WTC11 (cell line): ENCODE data around the gene DUOX2. TPM values are rescaled to one million over a fixed set of nuclear protein-coding genes. Genes with fewer than 3 reads are reported as not detected.

ENCODE experiments used
- ATAC-seq: fragments of 200-7000 bp; cut with Tn5 transposase; 2 replicates; pipeline ENCODE4 v1.10.0; 2021; ENCODE audit warnings: mild to moderate bottlenecking, moderate library complexity
- CTCF ChIA-PET: fragments of 300-600 bp; sonication (Branson Sonifier 250); formaldehyde crosslinking; loops from one replicate; lab custom pipeline; 2021; ENCODE audit warnings: antibody characterized with exemption; lab: Charles Lee
- POLR2A ChIA-PET: fragments of 350-600 bp; sonication (Branson Sonifier 250); formaldehyde crosslinking; loops from one replicate; lab custom pipeline; 2021; ENCODE audit warnings: antibody characterized with exemption; lab: Charles Lee
- DNase-seq: peaks from one replicate; pipeline ENCODE4 v3.0.0; 2021; ENCODE audit warnings: low spot score
- H3K27ac Mint-ChIP-seq: 2 replicates; pipeline ENCODE4 v1.8.0; 2021; ENCODE audit warnings: mixed read lengths
- H3K27me3 Mint-ChIP-seq: 2 replicates; pipeline ENCODE4 v1.8.0; 2021; ENCODE audit warnings: low read depth, mild to moderate bottlenecking, moderate library complexity, mixed read lengths
- H3K36me3 Mint-ChIP-seq: 2 replicates; pipeline ENCODE4 v1.8.0; 2021; ENCODE audit warnings: mixed read lengths
- H3K4me1 Mint-ChIP-seq: 2 replicates; pipeline ENCODE4 v1.8.0; 2022; ENCODE audit warnings: mixed read lengths
- H3K4me3 Mint-ChIP-seq: 2 replicates; pipeline ENCODE4 v1.8.0; 2021; ENCODE audit warnings: mild to moderate bottlenecking, moderate library complexity, mixed read lengths
- H3K9me3 Mint-ChIP-seq: 2 replicates; pipeline ENCODE4 v1.8.0; 2021; ENCODE audit warnings: mixed read lengths
- CDX4 ChIP-seq: fragments of 250-450 bp; sonication (Bioruptor Pico); IDR thresholded peaks from 2 replicates; pipeline ENCODE4 v1.9.0; 2021; ENCODE audit warnings: moderate library complexity, mild to moderate bottlenecking, inconsistent platforms, borderline replicate concordance
- CREM ChIP-seq: sonication (generic); formaldehyde crosslinking; IDR thresholded peaks from 2 replicates; pipeline ENCODE4 v1.8.1; 2022; ENCODE audit warnings: mild to moderate bottlenecking, missing genetic modification reagents, moderate library complexity
- E2F4 ChIP-seq: sonication (generic); formaldehyde crosslinking; IDR thresholded peaks from 2 replicates; pipeline ENCODE4 v1.8.1; 2022; ENCODE audit warnings: low read depth, mild to moderate bottlenecking, moderate library complexity, missing genetic modification reagents, borderline replicate concordance
- ERG ChIP-seq: fragments of 250-450 bp; sonication (Bioruptor Pico); IDR thresholded peaks from 2 replicates; pipeline ENCODE4 v1.8.0; 2021; ENCODE audit warnings: mild to moderate bottlenecking
- ESRRA ChIP-seq: sonication (generic); formaldehyde crosslinking; IDR thresholded peaks from 2 replicates; pipeline ENCODE4 v1.8.1; 2022; ENCODE audit warnings: mild to moderate bottlenecking, missing genetic modification reagents, borderline replicate concordance
- FOXP4 ChIP-seq: sonication (generic); formaldehyde crosslinking; IDR thresholded peaks from 2 replicates; pipeline ENCODE4 v1.8.0; 2022; ENCODE audit warnings: mild to moderate bottlenecking, missing genetic modification reagents
- HMGXB4 ChIP-seq: sonication (generic); formaldehyde crosslinking; IDR thresholded peaks from 2 replicates; pipeline ENCODE4 v1.8.1; 2023; ENCODE audit warnings: mild to moderate bottlenecking, moderate library complexity, missing genetic modification reagents
- MXD4 ChIP-seq: fragments of 250-450 bp; sonication (Bioruptor Pico); IDR thresholded peaks from 2 replicates; pipeline ENCODE4 v1.8.0; 2021; ENCODE audit warnings: mild to moderate bottlenecking, moderate library complexity, borderline replicate concordance
- NR3C1 ChIP-seq: sonication (generic); formaldehyde crosslinking; conservative IDR thresholded peaks from 2 replicates; pipeline ENCODE4 v1.8.1; 2023; ENCODE audit warnings: low read depth, mild to moderate bottlenecking, missing genetic modification reagents
- PRDM15 ChIP-seq: sonication (generic); formaldehyde crosslinking; IDR thresholded peaks from 2 replicates; pipeline ENCODE4 v1.8.0; 2022; ENCODE audit warnings: missing genetic modification reagents
- PRRX2 ChIP-seq: fragments of 250-450 bp; sonication (Bioruptor Pico); IDR thresholded peaks from 2 replicates; pipeline ENCODE4 v1.8.0; 2021; ENCODE audit warnings: mild to moderate bottlenecking
- ZNF281 ChIP-seq: sonication (generic); formaldehyde crosslinking; IDR thresholded peaks from 2 replicates; pipeline ENCODE4 v1.8.0; 2023; ENCODE audit warnings: mild to moderate bottlenecking, missing genetic modification reagents
- ZSCAN18 ChIP-seq: fragments of 250-450 bp; sonication (Bioruptor Pico); IDR thresholded peaks from 2 replicates; pipeline ENCODE4 v2.1.2; 2022; ENCODE audit warnings: mild to moderate bottlenecking, moderate library complexity
- total RNA-seq: library from RNA; stranded (reverse); gene quantifications from 3 replicates; pipeline ENCODE4 v1.2.3, GENCODE V29; 2021

DUOX2 gene
- total RNA-seq, 1 experiment from 2014 or later = 0.13 TPM

- no peak for TF ChIP-seq HMGXB4 (CRISPR knock-in tag)
Measured at GRCh38 chr15:45088801-45089711, 24.9 kb downstream of the DUOX2 start (continued).

- ATAC-seq = peak; percentile 60
- Mint-ChIP-seq H3K4me1 (no peaks in the 10 kb centered on the region), H3K36me3 (no peaks in the 10 kb centered on the region), H3K27ac (no peak overlapping the region), H3K9me3 (no peaks in the 10 kb centered on the region), H3K4me3 (no peak overlapping the region), H3K27me3 (peaks cover 8% of the 10 kb centered on the region)
- no peak for TF ChIP-seq PRDM15 (CRISPR knock-in tag)
- no peak for TF ChIP-seq ZSCAN18
- no peak for TF ChIP-seq PRRX2 (CRISPR knock-in tag)
- no peak for TF ChIP-seq CDX4 (CRISPR knock-in tag)
- TF ChIP-seq MXD4 (CRISPR knock-in tag) = no peak
- no peak for TF ChIP-seq NR3C1
- no peak for TF ChIP-seq ERG (CRISPR knock-in tag)
- no peak for TF ChIP-seq FOXP4 (CRISPR knock-in tag)
- no peak for TF ChIP-seq ZNF281
- TF ChIP-seq ESRRA (CRISPR knock-in tag) = no peak
- TF ChIP-seq CREM (CRISPR knock-in tag) = no peak
- no peak for TF ChIP-seq E2F4 (CRISPR knock-in tag)
- ChIA-PET CTCF (interaction anchor here (0.6 to 2.0 kb wide), 2 partner anchors 31 to 39 kb away, joined by 4 to 13 read pairs; no protein-coding TSS in a partner anchor), POLR2A (interaction anchor here (0.5 kb wide), 1 partner anchor 418 kb away, joined by 3 read pairs; no protein-coding TSS in a partner anchor)
- DNase-seq = no peak
Measured at GRCh38 chr15:45087513-45087912, 26.5 kb downstream of the DUOX2 start.
